HG03039 (cell line): ENCODE data around the gene SHROOM3.
"Not testable (repeated sequence)": the region's sequence is repeated elsewhere in the genome, so short reads cannot be mapped to it uniquely, and the experiment has no call there.

ENCODE experiments used
- ATAC-seq: cut with Tn5 transposase; IDR thresholded peaks from one replicate; pipeline ENCODE4 v1.9.1; 2021; ENCODE audit warnings: mild to moderate bottlenecking, moderate library complexity; ENCODE audit not compliant: unreplicated experiment

SHROOM3 gene

DNA sequence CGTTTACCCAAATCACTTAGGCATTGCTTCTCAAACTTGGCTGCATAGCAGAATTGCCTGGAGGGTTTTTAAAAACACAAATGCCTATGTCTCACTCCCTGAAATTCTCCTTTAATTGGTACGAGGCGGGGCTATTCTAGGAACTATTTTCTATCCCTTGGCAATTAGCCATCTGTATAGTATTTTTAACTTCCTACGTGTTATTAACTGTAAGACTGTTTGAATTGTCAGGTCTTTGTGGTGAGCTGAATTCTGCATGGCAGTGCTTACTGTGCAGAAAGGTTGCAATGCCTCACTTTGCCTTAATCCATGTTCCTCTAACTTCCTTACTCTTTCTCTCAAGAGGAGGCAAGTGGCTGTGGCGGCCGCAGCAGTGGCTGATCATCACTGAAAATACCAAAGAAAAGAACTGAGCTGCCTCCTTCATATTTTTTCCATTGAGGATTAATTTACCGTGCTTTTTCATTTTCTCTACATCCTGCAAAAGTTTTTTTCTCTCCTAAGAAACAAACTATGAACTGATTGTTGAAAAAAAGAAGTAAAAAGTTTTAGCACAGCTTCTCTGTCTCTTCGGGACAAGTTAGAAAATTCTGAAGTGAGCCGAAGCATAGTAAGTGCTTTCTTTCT, at the start of gene SHROOM3:
TSS of gene SHROOM3 (plus strand) at position 329 of the 627 bp plus-strand sequence. CDS start 824 bp downstream, outside the sequence.
- ATAC-seq = no peak

DNA sequence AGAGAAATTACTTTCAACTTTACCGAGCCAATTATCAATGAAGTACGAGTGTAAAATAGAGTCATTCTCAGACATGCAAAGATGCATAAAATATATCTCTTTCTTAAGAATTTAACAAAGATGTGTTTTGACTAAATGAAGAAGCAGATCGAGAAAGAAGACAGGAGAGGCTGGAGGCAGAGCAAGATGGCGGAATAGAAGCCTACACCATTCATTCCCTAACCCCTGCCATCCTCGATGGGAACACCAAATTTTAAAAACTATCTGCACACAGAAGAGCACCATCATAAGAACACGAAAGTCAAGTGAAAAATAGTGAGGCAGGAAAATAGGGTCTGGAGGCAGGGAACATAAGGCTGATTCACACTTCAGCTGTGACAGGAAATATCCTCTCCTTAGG, 49.1 kb upstream of the SHROOM3 start:
- no peak for ATAC-seq

DNA sequence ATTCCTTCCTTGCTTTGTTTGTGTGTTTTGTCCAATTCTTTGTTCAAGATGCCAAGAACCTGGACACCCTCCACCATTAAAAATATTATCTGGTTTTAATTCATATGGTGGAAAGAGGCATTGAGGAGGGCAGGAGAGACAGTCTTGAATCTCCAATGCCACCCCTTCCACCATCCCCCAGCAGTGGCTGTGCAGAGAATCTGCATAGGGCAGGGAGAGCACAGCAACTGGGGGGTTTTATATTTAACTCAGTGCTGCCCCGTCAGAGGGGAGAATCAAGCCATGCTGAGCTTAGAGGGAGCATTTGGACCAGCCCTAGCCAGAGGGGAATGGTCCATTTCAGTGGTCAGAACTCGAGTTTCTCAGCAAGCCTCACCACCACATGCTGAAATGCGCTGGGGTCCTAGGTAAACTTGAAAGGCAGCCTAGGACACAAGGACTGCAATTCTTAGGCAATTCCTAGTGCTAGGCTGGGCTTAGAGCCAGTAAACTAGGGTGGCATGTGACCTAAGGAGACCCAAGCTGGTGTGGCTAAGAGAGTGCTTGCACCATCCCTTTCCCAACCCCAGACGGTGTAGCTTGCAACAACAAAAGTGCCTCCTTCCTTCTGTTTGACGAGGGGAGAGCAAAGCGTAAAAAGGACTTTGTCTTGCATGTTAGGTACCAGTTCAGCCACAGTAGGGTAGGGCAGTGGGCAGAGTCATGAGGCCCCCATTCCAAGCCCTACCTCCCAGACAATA, 48.3 kb upstream of the SHROOM3 start:
- no peak for ATAC-seq

DNA sequence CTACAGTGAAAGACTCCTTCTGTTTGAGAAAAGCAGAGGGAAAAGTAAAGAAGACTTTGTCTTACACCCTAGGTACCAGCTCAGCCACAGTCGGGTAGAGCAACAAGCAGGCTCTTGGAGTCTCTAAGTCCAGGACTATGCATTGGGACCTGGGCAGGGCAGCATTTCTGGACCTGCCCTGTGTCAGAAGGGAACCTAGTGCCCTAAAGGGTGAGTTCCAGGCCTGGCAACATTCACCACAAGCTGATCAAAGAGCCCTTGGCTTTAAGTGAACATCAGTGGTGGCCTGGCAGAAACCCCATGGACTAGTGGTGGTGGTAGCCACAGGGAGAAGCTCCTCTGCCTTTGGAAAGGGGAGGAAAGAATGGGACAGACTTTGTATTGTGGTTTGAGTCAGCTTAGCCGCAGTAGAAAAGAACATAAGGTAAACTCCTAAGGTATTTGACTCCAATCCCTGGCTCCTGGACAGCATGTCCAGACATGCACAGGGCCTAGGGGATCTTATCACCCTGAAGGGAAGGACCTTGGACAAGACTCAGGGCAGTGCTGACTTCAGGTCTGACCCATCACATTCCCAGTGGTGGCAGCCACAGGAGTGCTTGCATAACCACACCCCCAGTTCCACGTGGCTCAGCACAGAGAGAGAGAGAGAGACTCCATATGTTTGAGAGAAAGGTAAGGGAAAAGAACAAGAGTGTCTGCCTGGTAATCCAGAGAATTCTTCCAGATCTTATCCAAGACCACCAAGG, 46.7 kb upstream of the SHROOM3 start:
- ATAC-seq = no peak

DNA sequence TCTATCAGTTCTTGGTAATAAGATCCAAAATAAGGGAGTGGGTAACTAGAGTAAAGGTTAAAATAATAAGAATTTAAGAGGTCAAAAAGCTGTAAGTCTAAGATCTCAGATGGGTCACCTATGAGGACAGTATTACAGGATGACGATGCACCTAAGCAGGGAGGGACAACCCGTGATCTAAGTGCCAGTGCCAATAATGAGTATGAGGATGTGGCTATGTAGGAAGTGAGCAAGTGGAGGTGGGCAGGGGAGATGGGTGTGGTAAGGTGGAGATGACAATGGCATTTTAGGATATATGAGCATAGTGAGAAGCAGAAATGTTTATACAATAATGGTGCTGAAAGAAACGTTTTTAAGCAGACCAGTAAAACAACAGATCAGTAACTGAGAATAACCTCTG, 33.4 kb upstream of the SHROOM3 start:
- ATAC-seq = no peak

DNA sequence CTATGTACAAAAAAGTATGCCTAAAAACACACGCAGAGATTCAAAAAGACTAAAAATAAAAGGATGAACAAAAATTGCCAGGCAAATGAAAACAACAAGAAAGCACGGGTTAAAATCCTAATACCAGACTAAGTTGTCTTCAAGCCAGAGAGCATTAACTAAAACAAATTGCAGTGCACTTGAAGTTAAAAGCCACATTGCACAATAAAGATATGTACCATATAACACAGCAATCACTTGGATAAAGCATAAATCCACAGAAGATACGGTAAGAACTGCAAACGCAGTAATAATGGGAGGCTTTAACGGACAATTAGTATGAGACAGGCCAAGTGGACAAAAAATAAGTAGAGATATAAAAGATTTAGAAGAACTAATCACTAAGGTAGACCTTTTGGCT, 28.9 kb upstream of the SHROOM3 start:
- no peak for ATAC-seq

DNA sequence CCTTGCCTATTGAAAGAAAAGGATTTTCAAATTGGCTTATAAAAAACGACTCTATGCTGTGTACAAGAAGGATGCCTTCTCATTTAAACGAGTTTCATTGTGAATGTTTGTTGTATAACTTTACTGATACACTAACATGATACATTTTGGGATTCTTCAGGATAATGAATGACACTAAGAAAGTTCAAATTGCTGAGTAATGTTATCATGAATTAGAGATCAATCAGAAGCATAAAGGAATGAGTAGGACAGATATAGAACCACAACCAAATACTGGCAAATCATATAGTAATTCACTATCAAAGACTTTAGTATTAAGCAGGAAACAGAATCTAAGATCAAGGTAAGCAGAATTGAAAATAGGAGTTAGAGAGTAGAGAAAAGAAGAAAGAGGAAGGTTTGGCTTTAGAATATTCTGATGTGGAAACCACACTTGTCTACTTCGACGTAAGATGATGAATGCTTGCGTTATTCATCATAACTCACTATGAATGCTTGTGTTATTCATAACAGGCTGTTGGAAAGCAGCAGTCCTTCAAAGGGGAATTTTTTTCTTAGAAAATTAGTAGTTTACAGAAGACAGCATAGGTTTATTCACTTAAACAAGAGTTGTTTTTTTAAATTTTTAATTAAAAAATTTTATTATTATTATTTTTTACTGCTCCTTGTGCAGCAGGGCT, 27.4 kb upstream of the SHROOM3 start:
- no peak for ATAC-seq

DNA sequence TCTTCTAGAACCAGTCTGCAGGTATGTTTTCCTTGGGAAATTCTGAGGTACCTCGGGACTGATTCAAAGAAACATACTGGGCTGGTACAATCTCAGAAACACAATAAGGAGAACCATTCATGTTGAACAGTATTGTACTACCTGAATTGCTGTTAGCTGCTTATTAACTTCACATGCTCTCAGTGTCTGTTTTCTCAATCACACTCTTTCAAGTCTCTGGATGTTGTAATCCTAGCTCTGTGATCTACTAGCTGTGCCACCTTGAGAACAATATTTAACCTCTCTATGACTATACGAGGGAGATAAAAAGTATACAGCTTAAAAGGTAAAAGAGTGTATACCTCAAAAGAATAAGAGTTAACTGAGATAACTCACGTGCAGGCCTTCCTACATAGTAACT, 24.4 kb upstream of the SHROOM3 start:
- ATAC-seq = no peak

DNA sequence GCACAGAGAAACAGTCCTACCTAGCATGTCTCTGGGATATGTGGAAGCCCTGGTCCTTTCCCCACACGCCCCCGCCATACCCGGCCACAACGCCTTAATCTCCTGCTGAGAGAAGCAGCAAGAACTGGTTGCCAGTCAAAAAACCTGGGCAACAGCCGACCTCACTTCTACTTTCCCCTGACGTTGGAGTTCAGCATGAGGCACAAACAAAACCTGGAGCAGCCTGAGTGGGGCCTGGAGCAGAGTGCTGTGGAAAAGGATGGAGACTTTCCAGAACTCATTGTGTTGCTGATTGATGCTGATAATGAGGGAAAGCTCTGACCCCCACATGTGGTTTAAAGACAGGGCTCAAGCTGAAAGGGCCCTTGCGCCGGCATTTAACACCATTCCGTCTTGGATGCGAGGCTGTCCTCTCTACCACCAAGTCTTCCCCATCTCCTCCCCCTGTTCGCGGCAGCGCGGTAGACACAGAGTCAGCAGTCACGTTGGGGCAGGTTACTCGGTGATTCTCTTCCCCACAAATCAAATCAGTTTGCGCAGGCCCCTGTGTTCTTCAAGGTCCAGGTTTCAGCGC, 14.8 kb upstream of the SHROOM3 start:
- no peak for ATAC-seq

DNA sequence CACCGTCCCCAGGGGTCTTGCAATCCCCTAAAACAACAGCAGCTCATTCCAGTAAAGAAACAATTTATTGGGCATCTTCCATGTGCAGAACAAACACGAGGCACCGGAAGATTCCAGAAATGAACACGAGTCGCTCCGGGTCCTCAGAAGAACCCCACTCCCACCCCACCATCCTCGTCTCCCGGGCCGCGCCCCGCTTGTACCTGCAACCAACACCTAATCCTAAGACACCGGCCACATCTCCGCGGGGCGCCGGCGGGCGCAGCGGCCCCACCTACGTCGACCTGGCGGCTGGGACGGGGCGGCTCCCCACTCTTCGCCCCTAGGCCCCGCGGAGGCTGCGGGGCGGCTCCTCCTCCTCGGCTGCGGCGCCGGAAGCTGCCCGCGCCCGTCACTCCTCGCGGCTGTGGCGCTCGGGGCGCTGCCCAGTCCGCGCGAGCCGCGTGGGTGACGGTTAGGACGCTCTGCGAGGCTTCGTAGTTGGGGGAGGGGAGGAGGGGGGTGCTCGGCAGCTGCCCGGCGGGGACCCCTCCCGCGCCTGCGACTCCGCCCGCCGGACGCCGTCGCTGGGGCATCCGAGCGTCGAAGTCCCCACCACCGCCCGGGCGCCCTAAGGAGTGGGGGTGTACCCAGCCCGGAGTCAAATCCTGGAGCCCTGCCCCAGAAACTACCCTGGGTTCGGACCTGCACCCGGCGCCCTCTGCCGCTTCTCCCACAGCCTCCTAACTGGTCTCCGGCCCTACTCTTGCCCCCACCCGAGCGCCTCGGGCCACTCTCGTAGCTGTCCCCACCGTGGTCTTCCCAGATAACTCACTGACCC, 14.1 kb upstream of the SHROOM3 start, which contains the start of gene CCDC158:
TSS of gene CCDC158 (minus strand) at position 380 of the 820 bp plus-strand sequence. CDS start 17,934 bp downstream, outside the sequence.
- no peak for ATAC-seq

DNA sequence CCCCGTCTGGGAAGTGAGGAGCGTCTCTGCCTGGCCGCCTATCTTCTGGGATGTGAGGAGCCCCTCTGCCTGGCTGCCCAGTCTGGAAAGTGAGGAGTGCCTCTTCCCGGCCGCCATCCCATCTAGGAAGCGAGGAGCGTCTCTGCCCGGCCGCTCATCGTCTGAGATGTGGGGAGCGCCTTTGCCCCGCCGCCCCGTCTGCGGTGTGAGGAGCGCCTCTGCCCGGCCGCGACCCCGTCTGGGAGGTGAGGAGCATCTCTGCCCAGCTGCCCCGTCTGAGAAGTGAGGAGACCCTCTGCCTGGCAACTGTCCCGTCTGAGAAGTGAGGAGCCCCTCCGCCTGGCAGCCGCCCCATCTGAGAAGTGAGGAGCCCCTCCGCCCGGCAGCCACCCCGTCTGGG, 11.9 kb upstream of the SHROOM3 start:
- not testable (repeated sequence) for ATAC-seq

DNA sequence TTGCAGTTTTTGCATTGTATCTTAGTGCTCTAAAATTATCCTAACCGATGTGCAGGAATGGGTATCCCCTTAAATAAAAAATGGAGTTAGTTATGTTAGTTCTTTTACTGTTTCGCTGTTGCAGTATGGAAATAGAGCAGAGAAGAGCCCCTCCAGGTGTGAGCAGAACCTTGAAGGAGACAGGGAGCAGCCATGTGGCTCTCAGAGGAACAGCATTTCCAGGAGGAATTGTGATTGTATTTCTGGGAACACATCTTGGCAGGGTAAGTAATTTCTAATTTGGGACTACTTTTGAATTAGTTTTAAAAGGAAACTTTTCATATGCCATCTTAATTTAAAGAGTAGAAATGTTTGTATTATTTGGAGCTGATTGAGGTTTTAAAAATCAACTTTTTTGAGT, 8.8 kb upstream of the SHROOM3 start:
- ATAC-seq = no peak

DNA sequence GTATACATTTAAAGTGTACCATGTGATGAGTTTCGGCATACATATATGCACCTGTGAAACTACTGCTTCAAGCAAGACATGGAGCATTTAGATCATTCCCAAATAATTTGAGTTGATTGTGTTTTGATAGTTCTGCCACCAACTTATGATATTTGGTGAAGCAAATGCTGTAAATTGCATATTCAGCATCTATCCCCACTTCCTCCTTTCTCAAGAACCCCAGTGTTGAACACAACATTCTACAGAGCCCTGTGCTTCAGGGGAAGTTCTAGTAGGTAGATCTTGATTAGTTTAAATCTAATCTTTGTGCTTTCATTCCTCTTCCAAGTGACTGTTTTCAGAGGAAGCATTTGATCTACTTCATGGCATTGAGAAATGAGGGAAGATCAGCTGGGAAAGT, 5.4 kb upstream of the SHROOM3 start:
- no peak for ATAC-seq

DNA sequence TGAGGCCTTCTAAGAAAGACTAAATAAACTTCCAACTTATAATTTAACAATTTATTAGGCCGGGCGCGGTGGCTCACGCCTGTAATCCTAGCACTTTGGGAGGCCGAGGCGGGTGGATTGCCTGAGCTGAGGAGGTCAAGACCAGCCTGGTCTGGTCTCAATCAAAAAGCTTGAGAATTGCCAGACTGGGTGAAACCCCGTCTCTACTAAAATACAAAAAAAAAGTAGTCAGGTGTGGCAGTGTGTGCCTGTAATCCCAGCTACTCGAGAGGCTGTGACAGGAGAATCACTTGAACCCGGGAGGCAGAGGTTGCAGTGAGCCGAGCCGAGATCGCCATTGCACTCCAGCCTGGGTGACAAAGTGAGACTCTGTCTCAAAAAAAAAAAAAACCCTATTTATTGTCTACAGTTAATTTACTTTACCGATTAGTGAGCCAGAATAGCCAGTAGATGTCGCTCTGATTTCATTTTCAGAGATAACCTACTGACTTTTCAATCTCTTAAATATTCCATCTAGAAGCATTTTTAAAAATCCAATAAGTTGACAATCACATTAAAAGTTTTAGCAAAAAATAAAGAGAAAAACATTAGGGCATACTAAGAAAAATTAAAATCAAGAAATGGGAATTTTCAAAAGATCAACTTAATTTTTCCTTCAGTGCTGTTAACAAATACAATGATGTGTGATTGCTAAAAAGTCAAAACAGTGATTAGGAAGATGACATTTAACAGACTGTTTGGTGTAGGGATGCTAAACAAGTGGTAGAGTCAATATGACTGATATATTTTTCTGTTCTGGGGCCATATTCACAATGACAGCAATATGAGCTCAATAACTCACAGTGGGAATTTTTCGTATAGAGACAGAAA, 4.3 kb upstream of the SHROOM3 start:
- no peak for ATAC-seq

DNA sequence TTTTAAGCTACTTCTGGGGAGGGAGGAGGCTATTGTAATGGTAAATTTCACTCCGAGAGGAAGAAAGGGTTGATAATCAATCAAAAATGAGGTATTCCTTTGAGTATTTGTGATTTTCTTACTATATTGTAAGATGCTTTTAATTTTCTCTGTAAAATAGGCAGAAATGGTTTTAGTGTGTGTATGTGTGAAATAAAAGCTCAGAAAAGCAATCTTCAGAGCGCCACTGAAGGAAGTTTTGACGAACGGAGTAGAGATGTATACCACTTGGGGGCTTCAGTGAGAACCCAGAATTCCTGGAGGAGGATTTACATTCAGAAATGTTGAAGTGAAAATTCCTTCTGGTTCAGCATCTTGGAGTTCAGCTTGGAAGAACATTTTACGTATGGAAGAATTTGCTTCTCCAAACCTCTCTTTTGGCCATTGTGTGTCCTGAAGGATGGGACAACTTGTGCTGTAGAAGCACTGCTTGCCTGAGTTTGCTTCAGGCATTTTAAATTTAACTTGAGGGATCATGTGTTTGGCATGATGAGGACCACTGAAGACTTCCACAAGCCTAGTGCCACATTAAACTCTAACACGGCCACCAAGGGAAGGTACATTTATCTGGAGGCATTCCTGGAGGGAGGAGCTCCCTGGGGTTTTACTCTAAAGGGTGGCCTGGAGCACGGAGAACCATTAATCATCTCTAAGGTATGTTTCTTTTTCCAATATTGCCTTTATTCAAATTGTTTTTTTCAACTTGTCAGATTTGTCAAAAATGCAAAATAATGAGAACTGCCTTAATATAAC, 695 bp downstream of the SHROOM3 start:
- ATAC-seq = no peak

DNA sequence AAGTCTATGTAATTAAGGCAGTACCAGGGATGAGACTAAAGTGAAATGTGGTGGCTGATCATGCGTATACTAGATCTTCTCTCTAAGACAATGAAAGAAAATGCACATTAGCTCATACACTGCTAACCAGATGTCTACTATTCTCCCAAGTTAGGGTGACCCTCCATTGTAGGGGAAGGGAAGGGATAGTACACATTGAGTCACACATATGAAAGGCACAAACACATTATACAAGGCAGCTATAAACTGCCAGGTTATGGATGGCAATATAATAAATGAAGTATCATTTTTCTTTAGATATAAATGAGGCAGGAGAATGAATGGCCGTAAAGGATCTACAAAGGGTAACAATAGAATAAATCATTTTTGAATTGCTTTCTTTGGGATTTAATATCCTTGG, 4.5 kb downstream of the SHROOM3 start:
- ATAC-seq = no peak

DNA sequence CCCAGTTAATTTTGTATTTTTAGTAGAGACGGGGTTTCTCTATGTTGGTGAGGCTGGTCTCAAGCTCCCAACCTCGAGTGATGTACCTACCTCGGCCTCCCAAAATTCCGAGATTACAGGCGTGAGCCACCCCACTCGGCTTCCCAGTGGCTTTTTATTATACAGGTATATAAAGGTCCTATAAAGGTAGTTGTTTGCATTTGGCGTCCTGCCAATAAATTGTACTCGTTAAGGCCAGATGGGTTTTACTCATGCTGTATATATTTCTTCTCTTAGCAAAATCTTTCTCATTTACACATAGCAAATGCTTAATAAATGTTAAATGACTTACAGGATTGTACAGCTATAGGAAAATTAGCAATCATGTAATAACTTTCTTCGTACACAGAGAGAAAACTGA, 6.9 kb downstream of the SHROOM3 start:
- no peak for ATAC-seq

DNA sequence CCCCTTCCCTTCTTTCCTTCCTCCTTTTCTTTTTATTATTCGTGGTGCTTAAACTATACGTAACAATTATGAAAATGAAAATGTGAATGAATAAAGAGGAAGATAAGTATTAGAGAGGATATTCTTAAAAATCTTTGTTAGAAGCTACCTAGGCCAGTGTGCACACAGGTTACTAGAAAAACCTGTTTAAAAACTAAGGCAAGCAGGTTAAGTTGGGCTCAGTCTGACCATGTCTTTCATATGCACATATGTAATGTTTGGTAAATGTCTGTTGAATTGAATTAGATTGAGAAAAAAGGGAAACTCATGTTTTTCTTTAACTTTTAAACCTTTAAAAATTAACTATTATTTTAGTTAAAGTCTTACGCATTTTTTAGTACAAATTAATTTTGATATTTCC, 7.8 kb downstream of the SHROOM3 start:
- ATAC-seq = no peak
